ENCODE results near the gene SEC16A.

Gene SEC16A

GRCh38 chr9:136403538-136403914 is 79.3 kb downstream of the SEC16A start:
- H3K4me2 ChIP-seq (ENCODE audit: low read length): no peak overlapping the region
- no peak overlapping the region for H3K9ac ChIP-seq (ENCODE audit: low read depth, low read length)
- no peak overlapping the region for H3K4me3 ChIP-seq (ENCODE audit: low read length)
- H3K36me3 ChIP-seq (ENCODE audit: insufficient read depth, low read length): peaks cover 45% of the 10 kb centered on the region
- peaks cover 12% of the 10 kb centered on the region for H3K4me1 ChIP-seq (ENCODE audit: control insufficient read depth, insufficient read depth, low read length)
- no peaks in the 10 kb centered on the region for H3K27me3 ChIP-seq (ENCODE audit: control insufficient read depth, insufficient read depth, low read length)
- H3K9me3 ChIP-seq (replicated peaks; ENCODE audit: low read length): no peaks in the 10 kb centered on the region

- peaks cover 38% of the 10 kb centered on the region for H3K36me3 ChIP-seq (ENCODE audit: insufficient read depth, low read length)
- H3K9me3 ChIP-seq (replicated peaks; ENCODE audit: low read length): no peaks in the 10 kb centered on the region
- H3K9ac ChIP-seq (ENCODE audit: low read depth, low read length): no peak overlapping the region
- no peaks in the 10 kb centered on the region for H3K27me3 ChIP-seq (ENCODE audit: control insufficient read depth, insufficient read depth, low read length)
- H3K4me2 ChIP-seq (ENCODE audit: low read length): no peak overlapping the region
- no peak overlapping the region for H3K4me3 ChIP-seq (ENCODE audit: low read length)
- H3K4me1 ChIP-seq (ENCODE audit: control insufficient read depth, insufficient read depth, low read length): peaks cover 16% of the 10 kb centered on the region
Observed at GRCh38 chr9:136402067-136402466, 80.8 kb downstream of the SEC16A start.

GRCh38 chr9:136401173-136401922 is 81.5 kb downstream of the SEC16A start:
- Histone ChIP-seq H3K9ac (ENCODE audit: low read depth, low read length) (no peak overlapping the region), H3K36me3 (ENCODE audit: insufficient read depth, low read length) (peaks cover 41% of the 10 kb centered on the region), H3K9me3 (replicated peaks; ENCODE audit: low read length) (no peaks in the 10 kb centered on the region)

GRCh38 chr9:136400038-136400834 is 82.6 kb downstream of the SEC16A start, which contains the start of gene SNAPC4:
TSS of gene SNAPC4 (minus strand) at chr9:136400170. CDS start at chr9:136398428, 1,742 bp downstream.
- H3K36me3 ChIP-seq (ENCODE audit: insufficient read depth, low read length): peaks cover 44% of the 10 kb centered on the region
- H3K27me3 ChIP-seq (ENCODE audit: control insufficient read depth, insufficient read depth, low read length): no peaks in the 10 kb centered on the region
- no peaks in the 10 kb centered on the region for H3K9me3 ChIP-seq (replicated peaks; ENCODE audit: low read length)
- H3K4me2 ChIP-seq (ENCODE audit: low read length): peak within 1 kb of the TSS; percentile 99
- H3K9ac ChIP-seq (ENCODE audit: low read depth, low read length): peak within 1 kb of the TSS; percentile 92
- H3K4me3 ChIP-seq (ENCODE audit: low read length): peak within 1 kb of the TSS; percentile 98
- H3K4me1 ChIP-seq (ENCODE audit: control insufficient read depth, insufficient read depth, low read length): peaks cover 16% of the 10 kb centered on the region

More at GRCh38 chr9:136401173-136401922, 81.5 kb downstream of the SEC16A start:
- Histone ChIP-seq H3K4me2 (ENCODE audit: low read length) (no peak overlapping the region), H3K4me1 (ENCODE audit: control insufficient read depth, insufficient read depth, low read length) (peaks cover 16% of the 10 kb centered on the region), H3K4me3 (ENCODE audit: low read length) (no peak overlapping the region), H3K27me3 (ENCODE audit: control insufficient read depth, insufficient read depth, low read length) (no peaks in the 10 kb centered on the region)

GRCh38 chr9:136399176-136400037 is 83.4 kb downstream of the SEC16A start:
- Histone ChIP-seq H3K9ac (ENCODE audit: low read depth, low read length) (peak overlapping the region; percentile 92), H3K4me1 (ENCODE audit: control insufficient read depth, insufficient read depth, low read length) (peaks cover 16% of the 10 kb centered on the region), H3K9me3 (replicated peaks; ENCODE audit: low read length) (no peaks in the 10 kb centered on the region), H3K36me3 (ENCODE audit: insufficient read depth, low read length) (peaks cover 45% of the 10 kb centered on the region), H3K4me3 (ENCODE audit: low read length) (peak overlapping the region; percentile 98), H3K4me2 (ENCODE audit: low read length) (peak overlapping the region; percentile 99), H3K27me3 (ENCODE audit: control insufficient read depth, insufficient read depth, low read length) (no peaks in the 10 kb centered on the region)

GRCh38 chr9:136398286-136398685 is 84.6 kb downstream of the SEC16A start:
- Histone ChIP-seq H3K4me3 (ENCODE audit: low read length) (peak overlapping the region; percentile 98), H3K4me2 (ENCODE audit: low read length) (peak overlapping the region; percentile 99)

GRCh38 chr9:136397643-136398042 is 85.2 kb downstream of the SEC16A start:
- Histone ChIP-seq H3K9ac (ENCODE audit: low read depth, low read length) (no peak overlapping the region), H3K9me3 (replicated peaks; ENCODE audit: low read length) (no peaks in the 10 kb centered on the region), H3K27me3 (ENCODE audit: control insufficient read depth, insufficient read depth, low read length) (no peaks in the 10 kb centered on the region), H3K36me3 (ENCODE audit: insufficient read depth, low read length) (peaks cover 53% of the 10 kb centered on the region), H3K4me2 (ENCODE audit: low read length) (no peak overlapping the region), H3K4me1 (ENCODE audit: control insufficient read depth, insufficient read depth, low read length) (peaks cover 16% of the 10 kb centered on the region), H3K4me3 (ENCODE audit: low read length) (no peak overlapping the region)

More at GRCh38 chr9:136398286-136398685, 84.6 kb downstream of the SEC16A start:
- no peaks in the 10 kb centered on the region for H3K9me3 ChIP-seq (replicated peaks; ENCODE audit: low read length)
- peaks cover 50% of the 10 kb centered on the region for H3K36me3 ChIP-seq (ENCODE audit: insufficient read depth, low read length)
- H3K9ac ChIP-seq (ENCODE audit: low read depth, low read length): peak overlapping the region; percentile 92
- peaks cover 16% of the 10 kb centered on the region for H3K4me1 ChIP-seq (ENCODE audit: control insufficient read depth, insufficient read depth, low read length)
- H3K27me3 ChIP-seq (ENCODE audit: control insufficient read depth, insufficient read depth, low read length): no peaks in the 10 kb centered on the region

- Histone ChIP-seq H3K4me1 (ENCODE audit: control insufficient read depth, insufficient read depth, low read length) (peaks cover 16% of the 10 kb centered on the region), H3K4me3 (ENCODE audit: low read length) (no peak overlapping the region), H3K36me3 (ENCODE audit: insufficient read depth, low read length) (peaks cover 59% of the 10 kb centered on the region)
Observed at GRCh38 chr9:136396219-136396515, 86.7 kb downstream of the SEC16A start.

GRCh38 chr9:136395345-136396218 is 87.3 kb downstream of the SEC16A start:
- Histone ChIP-seq H3K36me3 (ENCODE audit: insufficient read depth, low read length) (peaks cover 61% of the 10 kb centered on the region), H3K27me3 (ENCODE audit: control insufficient read depth, insufficient read depth, low read length) (no peaks in the 10 kb centered on the region), H3K4me2 (ENCODE audit: low read length) (no peak overlapping the region), H3K4me3 (ENCODE audit: low read length) (no peak overlapping the region), H3K4me1 (ENCODE audit: control insufficient read depth, insufficient read depth, low read length) (peaks cover 15% of the 10 kb centered on the region), H3K9ac (ENCODE audit: low read depth, low read length) (no peak overlapping the region), H3K9me3 (replicated peaks; ENCODE audit: low read length) (no peaks in the 10 kb centered on the region)

More at GRCh38 chr9:136396219-136396515, 86.7 kb downstream of the SEC16A start:
- no peaks in the 10 kb centered on the region for H3K27me3 ChIP-seq (ENCODE audit: control insufficient read depth, insufficient read depth, low read length)
- H3K9me3 ChIP-seq (replicated peaks; ENCODE audit: low read length): no peaks in the 10 kb centered on the region
- no peak overlapping the region for H3K9ac ChIP-seq (ENCODE audit: low read depth, low read length)
- H3K4me2 ChIP-seq (ENCODE audit: low read length): no peak overlapping the region

GRCh38 chr9:136395020-136395340 is 87.9 kb downstream of the SEC16A start:
- no peaks in the 10 kb centered on the region for H3K27me3 ChIP-seq (ENCODE audit: control insufficient read depth, insufficient read depth, low read length)
- no peak overlapping the region for H3K9ac ChIP-seq (ENCODE audit: low read depth, low read length)
- peaks cover 11% of the 10 kb centered on the region for H3K4me1 ChIP-seq (ENCODE audit: control insufficient read depth, insufficient read depth, low read length)
- peaks cover 61% of the 10 kb centered on the region for H3K36me3 ChIP-seq (ENCODE audit: insufficient read depth, low read length)
- no peaks in the 10 kb centered on the region for H3K9me3 ChIP-seq (replicated peaks; ENCODE audit: low read length)
- H3K4me2 ChIP-seq (ENCODE audit: low read length): no peak overlapping the region
- no peak overlapping the region for H3K4me3 ChIP-seq (ENCODE audit: low read length)

Measured in skeletal muscle satellite cell (primary cell).